HL-60 (cell line): ENCODE data around the gene ZNRF1.

Experiments
- GABPA ChIP-seq: IDR thresholded peaks from 2 replicates; pipeline ENCODE4 v1.6.1; 2012; ENCODE audit warnings: low read depth
- POLR2AphosphoS5 ChIP-seq: IDR thresholded peaks from 2 replicates; pipeline ENCODE4 v1.6.1; 2012; ENCODE audit warnings: low read depth
- REST ChIP-seq: IDR thresholded peaks from 2 replicates; pipeline ENCODE4 v1.6.1; 2012; ENCODE audit warnings: low read depth; ENCODE audit not compliant: insufficient replicate concordance
- SPI1 ChIP-seq: IDR thresholded peaks from 2 replicates; pipeline ENCODE4 v1.6.1; 2012; ENCODE audit warnings: low read depth, mild to moderate bottlenecking, borderline replicate concordance
- TF ChIP-seq, protein P1 (sequence below): IDR thresholded peaks from one replicate; pipeline ENCODE4 v1.5.1; 2011; ENCODE audit warnings: low read length, control low read depth, inconsistent platforms; ENCODE audit not compliant: insufficient read depth

GRCh38 chr16:74984194-74984528 is 14.7 kb upstream of the ZNRF1 start:
- TF ChIP-seq, protein P1, sequence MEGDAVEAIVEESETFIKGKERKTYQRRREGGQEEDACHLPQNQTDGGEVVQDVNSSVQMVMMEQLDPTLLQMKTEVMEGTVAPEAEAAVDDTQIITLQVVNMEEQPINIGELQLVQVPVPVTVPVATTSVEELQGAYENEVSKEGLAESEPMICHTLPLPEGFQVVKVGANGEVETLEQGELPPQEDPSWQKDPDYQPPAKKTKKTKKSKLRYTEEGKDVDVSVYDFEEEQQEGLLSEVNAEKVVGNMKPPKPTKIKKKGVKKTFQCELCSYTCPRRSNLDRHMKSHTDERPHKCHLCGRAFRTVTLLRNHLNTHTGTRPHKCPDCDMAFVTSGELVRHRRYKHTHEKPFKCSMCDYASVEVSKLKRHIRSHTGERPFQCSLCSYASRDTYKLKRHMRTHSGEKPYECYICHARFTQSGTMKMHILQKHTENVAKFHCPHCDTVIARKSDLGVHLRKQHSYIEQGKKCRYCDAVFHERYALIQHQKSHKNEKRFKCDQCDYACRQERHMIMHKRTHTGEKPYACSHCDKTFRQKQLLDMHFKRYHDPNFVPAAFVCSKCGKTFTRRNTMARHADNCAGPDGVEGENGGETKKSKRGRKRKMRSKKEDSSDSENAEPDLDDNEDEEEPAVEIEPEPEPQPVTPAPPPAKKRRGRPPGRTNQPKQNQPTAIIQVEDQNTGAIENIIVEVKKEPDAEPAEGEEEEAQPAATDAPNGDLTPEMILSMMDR = no peak
- TF ChIP-seq POLR2AphosphoS5 = no peak
- TF ChIP-seq REST = no peak
- TF ChIP-seq GABPA = no peak
- TF ChIP-seq SPI1 = no peak
